ENCODE data around the gene GLI1.

DNA sequence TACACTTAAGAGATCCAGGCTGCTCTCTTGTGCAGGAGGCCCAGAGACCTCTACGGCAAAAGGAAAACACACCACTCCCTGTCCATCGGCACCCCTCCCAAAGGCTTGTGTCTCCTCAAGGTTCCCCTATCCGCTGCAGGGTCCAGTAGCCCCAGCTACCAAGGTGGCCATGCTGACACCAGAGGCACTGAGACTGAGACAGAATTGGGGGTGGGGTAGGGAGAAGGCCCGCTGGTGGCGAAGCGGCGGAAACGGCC, 60.1 kb downstream of the GLI1 start:
- TF ChIP-seq POLR2A (IDR thresholded peaks at IDR 0.05), result no peak
- TF ChIP-seq, protein P1, sequence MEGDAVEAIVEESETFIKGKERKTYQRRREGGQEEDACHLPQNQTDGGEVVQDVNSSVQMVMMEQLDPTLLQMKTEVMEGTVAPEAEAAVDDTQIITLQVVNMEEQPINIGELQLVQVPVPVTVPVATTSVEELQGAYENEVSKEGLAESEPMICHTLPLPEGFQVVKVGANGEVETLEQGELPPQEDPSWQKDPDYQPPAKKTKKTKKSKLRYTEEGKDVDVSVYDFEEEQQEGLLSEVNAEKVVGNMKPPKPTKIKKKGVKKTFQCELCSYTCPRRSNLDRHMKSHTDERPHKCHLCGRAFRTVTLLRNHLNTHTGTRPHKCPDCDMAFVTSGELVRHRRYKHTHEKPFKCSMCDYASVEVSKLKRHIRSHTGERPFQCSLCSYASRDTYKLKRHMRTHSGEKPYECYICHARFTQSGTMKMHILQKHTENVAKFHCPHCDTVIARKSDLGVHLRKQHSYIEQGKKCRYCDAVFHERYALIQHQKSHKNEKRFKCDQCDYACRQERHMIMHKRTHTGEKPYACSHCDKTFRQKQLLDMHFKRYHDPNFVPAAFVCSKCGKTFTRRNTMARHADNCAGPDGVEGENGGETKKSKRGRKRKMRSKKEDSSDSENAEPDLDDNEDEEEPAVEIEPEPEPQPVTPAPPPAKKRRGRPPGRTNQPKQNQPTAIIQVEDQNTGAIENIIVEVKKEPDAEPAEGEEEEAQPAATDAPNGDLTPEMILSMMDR (IDR thresholded peaks at IDR 0.05), result no peak

Measured in Peyer's patch (tissue), 4 donors.